H1 (cell line): ENCODE measurements around the gene HTATIP2. TPM values are rescaled to one million over a fixed set of nuclear protein-coding genes. Genes with fewer than 3 reads are reported as not detected.

ENCODE experiments used
- CTCF ChIA-PET: fragments of 300-600 bp; sonication (Branson Sonifier 250); formaldehyde crosslinking; loops from one replicate; lab custom pipeline; 2021; ENCODE audit not compliant: partially characterized antibody; lab: Charles Lee
- POLR2A ChIA-PET: fragments of 300-600 bp; sonication (Branson Sonifier 250); formaldehyde crosslinking; loops from one replicate; lab custom pipeline; 2021; ENCODE audit warnings: inconsistent platforms; ENCODE audit not compliant: partially characterized antibody; lab: Charles Lee
- DNase-seq, 2 experiments: peaks; one replicate each; pipeline versions ENCODE4 v3.0.0 to v3.0.0-alpha.2; 2010 to 2022; ENCODE audit warnings: low spot score in 2 of 2, low read depth in 1 of 2, mixed read lengths in 1 of 2
- FAIRE-seq: peaks from 2 replicates; lab custom pipeline; 2011; peaks lifted over from hg19 to GRCh38; lab: Jason Lieb, UNC
- H2AFZ ChIP-seq: 2 replicates; pipeline ENCODE4 v1.8.1; 2012; ENCODE audit warnings: low read length, inconsistent platforms
- H2AK5ac ChIP-seq: 2 replicates; pipeline ENCODE4 v1.6.1; 2013; ENCODE audit warnings: low read depth, low read length
- H2BK120ac ChIP-seq: replicated peaks from 2 replicates; pipeline ENCODE3; 2013; ENCODE audit warnings: low read depth, low read length, inconsistent platforms
- H2BK12ac ChIP-seq: 2 replicates; pipeline ENCODE4 v1.6.1; 2013; ENCODE audit warnings: low read depth, low read length
- H2BK15ac ChIP-seq: 2 replicates; pipeline ENCODE4 v1.6.1; 2013; ENCODE audit warnings: low read length
- H2BK20ac ChIP-seq: 2 replicates; pipeline ENCODE4 v1.6.1; 2013; ENCODE audit warnings: low read length
- H2BK5ac ChIP-seq: 2 replicates; pipeline ENCODE4 v1.6.1; 2013; ENCODE audit warnings: low read depth, low read length
- H3K14ac ChIP-seq: 2 replicates; pipeline ENCODE4 v1.6.1; 2013; ENCODE audit warnings: inconsistent platforms; ENCODE audit not compliant: insufficient read length
- H3K18ac ChIP-seq: 2 replicates; pipeline ENCODE4 v1.6.1; 2013; ENCODE audit warnings: low read length; ENCODE audit errors: extremely low read depth
- H3K23ac ChIP-seq: 2 replicates; pipeline ENCODE4 v1.6.1; 2013; ENCODE audit warnings: inconsistent platforms; ENCODE audit not compliant: insufficient read length
- H3K23me2 ChIP-seq: 2 replicates; pipeline ENCODE4 v1.6.1; 2013; ENCODE audit warnings: low read depth, low read length
- H3K27ac ChIP-seq: 2 replicates; pipeline ENCODE4 v1.6.1; 2011; ENCODE audit warnings: low read depth, low read length, inconsistent platforms
- H3K27me3 ChIP-seq, 4 experiments: replicated peaks in 1 of 4; 1 replicate in 1 of 4; 2 replicates in 3 of 4; pipeline versions ENCODE4 v1.6.1 to v1.8.1; 2011 to 2013; ENCODE audit warnings: low read length in 3 of 4, mild to moderate bottlenecking in 3 of 4, inconsistent platforms in 2 of 4, mixed read lengths in 2 of 4, moderate library complexity in 1 of 4; ENCODE audit not compliant: control insufficient read depth in 3 of 4, insufficient read depth in 3 of 4; ENCODE audit errors: extremely low read depth in 1 of 4
- H3K36me3 ChIP-seq, 4 experiments: 2 replicates each; pipeline versions ENCODE4 v1.6.1 to v1.8.1; 2011 to 2013; ENCODE audit warnings: mild to moderate bottlenecking in 4 of 4, low read length in 3 of 4, moderate library complexity in 2 of 4, control low read depth in 1 of 4, inconsistent platforms in 1 of 4; ENCODE audit not compliant: insufficient read depth in 4 of 4, control insufficient read depth in 2 of 4
- H3K4ac ChIP-seq: replicated peaks from 2 replicates; pipeline ENCODE3; 2013; ENCODE audit warnings: low read length, low read depth, mixed read lengths, inconsistent platforms; ENCODE audit not compliant: insufficient read length
- H3K4me1 ChIP-seq, 4 experiments: replicated peaks in 1 of 4; 1 replicate in 1 of 4; 2 replicates in 3 of 4; pipeline versions ENCODE4 v1.6.1 to v1.8.1; 2011 to 2013; ENCODE audit warnings: low read length in 3 of 4, inconsistent platforms in 2 of 4, mixed read lengths in 1 of 4; ENCODE audit not compliant: insufficient read depth in 4 of 4, control insufficient read depth in 3 of 4
- H3K4me2 ChIP-seq, 2 experiments: 2 replicates each; pipeline versions ENCODE4 v1.6.1 to v1.8.1; 2011 to 2013; ENCODE audit warnings: low read depth in 2 of 2, low read length in 2 of 2, control low read depth in 1 of 2, inconsistent platforms in 1 of 2, mild to moderate bottlenecking in 1 of 2; ENCODE audit not compliant: insufficient read depth in 1 of 2
- H3K4me3 ChIP-seq, 4 experiments: fragments of 200-600, 300-600 bp in 1 of 4; sonication (generic), shearing (Covaris generic), sonication (Bioruptor Twin) in 1 of 4; 2 replicates each; pipeline versions ENCODE4 v1.5.1 to v1.8.1; 2011 to 2016; ENCODE audit warnings: low read length in 4 of 4, low read depth in 3 of 4, control low read depth in 2 of 4, inconsistent platforms in 2 of 4, mild to moderate bottlenecking in 2 of 4, mixed read lengths in 1 of 4, moderate library complexity in 1 of 4; ENCODE audit not compliant: insufficient read depth in 2 of 4; ENCODE audit errors: extremely low read depth in 1 of 4
- H3K56ac ChIP-seq: replicated peaks from 2 replicates; pipeline ENCODE3; 2013; ENCODE audit warnings: low read depth, mild to moderate bottlenecking, mixed read lengths, low read length, inconsistent platforms; ENCODE audit not compliant: insufficient read length
- H3K79me1 ChIP-seq: 2 replicates; pipeline ENCODE4 v1.6.1; 2013; ENCODE audit warnings: low read depth, low read length, control low read depth
- H3K79me2 ChIP-seq, 2 experiments: 2 replicates each; pipeline versions ENCODE4 v1.6.1 to v1.8.1; 2012 to 2013; ENCODE audit warnings: low read length in 2 of 2, mild to moderate bottlenecking in 2 of 2, inconsistent platforms in 1 of 2; ENCODE audit not compliant: insufficient read depth in 2 of 2, control insufficient read depth in 1 of 2
- H3K9ac ChIP-seq, 4 experiments: replicated peaks in 1 of 4; 1 replicate in 1 of 4; 2 replicates in 3 of 4; pipeline versions ENCODE4 v1.6.1 to v1.8.1; 2011 to 2013; ENCODE audit warnings: low read depth in 3 of 4, low read length in 3 of 4, control low read depth in 2 of 4, mild to moderate bottlenecking in 2 of 4, moderate library complexity in 2 of 4, inconsistent platforms in 1 of 4; ENCODE audit errors: extremely low read depth in 1 of 4
- H3K9me3 ChIP-seq, 2 experiments: 2 replicates each; pipeline versions ENCODE4 v1.6.1 to v1.8.1; 2012 to 2013; ENCODE audit warnings: mild to moderate bottlenecking in 2 of 2, moderate library complexity in 2 of 2, control low read depth in 1 of 2, inconsistent platforms in 1 of 2, low read depth in 1 of 2, low read length in 1 of 2, mixed read lengths in 1 of 2; ENCODE audit not compliant: insufficient read depth in 2 of 2
- H4K20me1 ChIP-seq, 2 experiments: replicated peaks in 1 of 2; 2 replicates each; pipeline versions ENCODE3 to v1.8.1; 2011 to 2013; ENCODE audit warnings: inconsistent platforms in 2 of 2, low read length in 2 of 2, mild to moderate bottlenecking in 1 of 2; ENCODE audit not compliant: insufficient read depth in 2 of 2, control insufficient read depth in 1 of 2
- H4K5ac ChIP-seq: 2 replicates; pipeline ENCODE4 v1.6.1; 2013; ENCODE audit warnings: low read length, low read depth, mixed read lengths, inconsistent platforms; ENCODE audit not compliant: insufficient read length
- H4K8ac ChIP-seq: 2 replicates; pipeline ENCODE4 v1.8.0; 2013; ENCODE audit warnings: mild to moderate bottlenecking, moderate library complexity, low read length, inconsistent platforms; ENCODE audit not compliant: insufficient read depth; ENCODE audit errors: extremely low read depth
- H4K91ac ChIP-seq: replicated peaks from 2 replicates; pipeline ENCODE3; 2013; ENCODE audit warnings: low read length, mixed read lengths, inconsistent platforms; ENCODE audit not compliant: insufficient read length
- BACH1 ChIP-seq: IDR thresholded peaks from 2 replicates; pipeline ENCODE4 v1.6.1; 2012; ENCODE audit warnings: low read length, improper control_type of control experiment
- BCL11A ChIP-seq, 2 experiments: IDR thresholded peaks; one replicate each; pipeline ENCODE4 v1.6.1; 2011; ENCODE audit warnings: low read depth in 2 of 2, low read length in 2 of 2, mild to moderate bottlenecking in 2 of 2
- E2F6 ChIP-seq: IDR thresholded peaks from 2 replicates; pipeline ENCODE4 v1.6.1; 2012; ENCODE audit warnings: inconsistent platforms
- EZH2 ChIP-seq: fragments of 200-600 bp; sonication (generic); IDR thresholded peaks from 2 replicates; pipeline ENCODE4 v1.7.1; 2012; ENCODE audit warnings: low read depth, mild to moderate bottlenecking, moderate library complexity, low read length, inconsistent platforms; ENCODE audit not compliant: severe bottlenecking
- GABPA ChIP-seq: IDR thresholded peaks from 2 replicates; pipeline ENCODE4 v1.6.1; 2011; ENCODE audit warnings: mild to moderate bottlenecking, low read length, moderate library complexity, borderline replicate concordance; ENCODE audit not compliant: insufficient read depth
- JUN ChIP-seq: IDR thresholded peaks from 2 replicates; pipeline ENCODE4 v1.6.1; 2011; ENCODE audit warnings: low read depth, mild to moderate bottlenecking, improper control_type of control experiment, low read length
- KDM1A ChIP-seq: fragments of 200-600, 300-600 bp; sonication (generic); IDR thresholded peaks from 2 replicates; pipeline ENCODE4 v1.7.1; 2016; ENCODE audit warnings: mild to moderate bottlenecking, low read length, borderline replicate concordance
- RFX5 ChIP-seq: IDR thresholded peaks from 2 replicates; pipeline ENCODE4 v1.6.1; 2011; ENCODE audit warnings: low read depth, low read length, improper control_type of control experiment, borderline replicate concordance
- TBP ChIP-seq: IDR thresholded peaks from 2 replicates; pipeline ENCODE4 v1.6.1; 2011; ENCODE audit warnings: low read depth, low read length, improper control_type of control experiment
- TCF12 ChIP-seq: IDR thresholded peaks from 2 replicates; pipeline ENCODE4 v1.6.1; 2011; ENCODE audit warnings: low read depth, mild to moderate bottlenecking, low read length
- TEAD4 ChIP-seq: IDR thresholded peaks from 2 replicates; pipeline ENCODE4 v1.6.1; 2012; ENCODE audit warnings: low read depth, low read length, inconsistent platforms, mixed read lengths
- USF2 ChIP-seq: IDR thresholded peaks from 2 replicates; pipeline ENCODE4 v1.6.1; 2011; ENCODE audit warnings: low read length, improper control_type of control experiment
- YY1 ChIP-seq: IDR thresholded peaks from 2 replicates; pipeline ENCODE4 v1.6.1; 2011; ENCODE audit warnings: low read depth, mild to moderate bottlenecking, low read length
- WGBS, 2 experiments: shearing (Covaris generic) in 1 of 2; methylation state at CpG; one replicate each; pipeline versions ENCODE4 v1.1.6 to v1.1.7; 2013 to 2015; ENCODE audit warnings: low lambda C conversion rate in 2 of 2, mixed read lengths in 2 of 2, inconsistent platforms in 1 of 2, low coverage in 1 of 2, missing lambda C conversion rate in 1 of 2; ENCODE audit not compliant: insufficient replicate concordance in 2 of 2, insufficient coverage in 1 of 2, insufficient read length in 1 of 2; ENCODE audit errors: extremely low coverage in 1 of 2, missing lambda C conversion rate in 1 of 2; 5-methylcytosine and 5-hydroxymethylcytosine counted together
- polyA plus RNA-seq, 7 experiments: library from polyadenylated mRNA; depleted of rRNA in 3 of 7; stranded (reverse) in 5 of 7; unstranded in 2 of 7; fragments of >200 nt in 5 of 7; fragments of 200-250 nt in 2 of 7; gene quantifications; 1 replicate in 5 of 7; 2 replicates in 1 of 7; 4 replicates in 1 of 7; pipeline versions ENCODE4 v1.2.1 to v1.2.3, GENCODE V29; 2011 to 2013; ENCODE audit warnings: missing spikeins in 2 of 7, mixed read lengths in 2 of 7
- total RNA-seq: library from RNA; stranded (reverse); fragmentation: NEBNext Ultra II Directional; extraction: Animal tissue kit (Norgen Biotek cat#: 25700); gene quantifications from 2 replicates; pipeline ENCODE4 v1.2.1, GENCODE V29; 2021

Gene HTATIP2
- total and polyA plus RNA-seq, 2 of the 8 experiments (the other 6 are each of a cell fraction or from before 2014, with no cell fraction given), result 22.6 to 33.1 TPM

- Histone ChIP-seq H3K79me2 (no peaks in the 10 kb centered on the region), H3K27ac (no peak overlapping the region), H3K4me3 (no peak overlapping the region), H4K8ac (no peak overlapping the region), H3K27me3 (no peaks in the 10 kb centered on the region), H3K14ac (no peak overlapping the region), H3K4ac (no peak overlapping the region), H2BK15ac (no peak overlapping the region), H3K79me1 (no peaks in the 10 kb centered on the region), H2AFZ (no peak overlapping the region), H3K56ac (no peak overlapping the region), H3K36me3 (peaks cover 2 to 45% (median 14%) of the 10 kb centered on the region in 4 experiments; a peak in 5 of 8 replicates), H3K4me2 (no peak overlapping the region), H3K4me1 (no peaks in the 10 kb centered on the region), H4K91ac (no peak overlapping the region), H4K5ac (no peak overlapping the region), H2BK120ac (no peak overlapping the region), H2BK20ac (no peak overlapping the region), H2BK5ac (no peak overlapping the region), H3K18ac (no peak overlapping the region), H3K23ac (no peak overlapping the region), H3K9ac (no peak overlapping the region), H2BK12ac (no peak overlapping the region), H3K9me3 (no peaks in the 10 kb centered on the region), H3K23me2 (no peaks in the 10 kb centered on the region), H2AK5ac (no peak overlapping the region), H4K20me1 (no peaks in the 10 kb centered on the region)
- no peak for FAIRE-seq
- ChIA-PET POLR2A (no interaction called here), CTCF (interaction anchor here (0.7 to 0.9 kb wide), 2 partner anchors 207 to 352 kb away, joined by 3 to 7 read pairs; no protein-coding TSS in a partner anchor)
- no peak for DNase-seq
- 95% methylated on average over 1 of the region's 1 CpG; no CpG with 5 or more reads in 1 of the 2 experiments for WGBS, 2 experiments
- TF ChIP-seq TBP (no peak), TCF12 (no peak), JUN (no peak), BCL11A (IDR thresholded peaks at IDR 0.05; ENCODE audit: low read depth in 2 of 2, low read length in 2 of 2) (no peak), YY1 (no peak), EZH2 (no peak), RFX5 (no peak), KDM1A (no peak), E2F6 (no peak), BACH1 (no peak), USF2 (no peak), GABPA (no peak), TEAD4 (no peak)
Observed at GRCh38 chr11:20403059-20403458, 39.5 kb downstream of the HTATIP2 start.
